ES-I3 (cell line): ENCODE results near the gene QRSL1.

Experiments
- H3K36me3 ChIP-seq: 2 replicates; pipeline ENCODE4 v1.6.1; 2013; ENCODE audit warnings: mild to moderate bottlenecking, low read length, control low read depth, moderate library complexity; ENCODE audit not compliant: insufficient read depth
- H3K4me1 ChIP-seq: 2 replicates; pipeline ENCODE4 v1.6.1; 2013; ENCODE audit warnings: mild to moderate bottlenecking, control low read depth, low read length; ENCODE audit not compliant: insufficient read depth
- H3K9ac ChIP-seq: 2 replicates; pipeline ENCODE4 v1.6.1; 2013; ENCODE audit warnings: low read depth, mild to moderate bottlenecking, low read length, moderate library complexity
- H3K9me3 ChIP-seq: 2 replicates; pipeline ENCODE4 v1.6.1; 2013; ENCODE audit warnings: mild to moderate bottlenecking, low read length, moderate library complexity; ENCODE audit not compliant: control insufficient read depth, insufficient read depth

QRSL1 gene

DNA sequence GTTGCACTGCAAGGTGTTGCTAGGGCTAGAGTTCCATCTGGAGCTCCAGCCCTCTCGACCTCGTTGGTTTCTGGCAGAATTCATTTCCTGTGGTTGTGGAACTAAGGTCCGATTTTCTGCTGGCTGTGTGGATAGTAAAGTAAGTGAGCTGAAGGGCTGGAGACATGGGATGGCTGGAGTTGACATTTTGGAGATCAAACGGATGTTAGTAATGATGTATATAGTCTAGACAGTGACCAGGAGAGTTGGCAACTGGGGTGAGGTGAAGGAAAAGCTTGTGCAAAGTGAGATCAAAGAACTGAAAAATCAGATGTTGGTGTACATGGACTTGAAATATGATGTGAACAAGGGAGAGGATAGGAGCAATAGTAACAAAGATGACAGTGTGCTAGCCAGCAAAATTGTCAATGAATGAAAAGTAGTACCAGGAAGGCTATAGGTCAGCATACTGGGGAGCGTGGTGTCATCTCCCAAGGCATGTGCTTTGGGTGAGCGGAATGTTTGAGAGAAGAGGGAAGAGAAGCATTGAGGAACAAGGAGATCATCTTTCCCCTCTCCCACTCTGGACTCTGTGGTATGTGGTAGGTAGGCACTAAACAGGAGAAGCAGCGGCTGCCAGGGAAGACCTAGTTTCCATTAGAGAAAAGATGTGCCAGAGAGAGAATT, 7.8 kb downstream of the QRSL1 start:
- Histone ChIP-seq H3K9me3 (no peaks in the 10 kb centered on the region), H3K36me3 (no peaks in the 10 kb centered on the region), H3K4me1 (0 out of 2 replicates have a peak, but pooled peaks cover 7% of the 10 kb centered on the region), H3K9ac (no peak overlapping the region)

- H3K4me1 ChIP-seq: 0 out of 2 replicates have a peak, but pooled peaks cover 7% of the 10 kb centered on the region
- H3K9me3 ChIP-seq: no peaks in the 10 kb centered on the region
- H3K9ac ChIP-seq: no peak overlapping the region
- 0 out of 2 replicates have a peak, but pooled peaks cover 2% of the 10 kb centered on the region for H3K36me3 ChIP-seq
Measured at GRCh38 chr6:106637717-106638341, 8.5 kb downstream of the QRSL1 start.

DNA sequence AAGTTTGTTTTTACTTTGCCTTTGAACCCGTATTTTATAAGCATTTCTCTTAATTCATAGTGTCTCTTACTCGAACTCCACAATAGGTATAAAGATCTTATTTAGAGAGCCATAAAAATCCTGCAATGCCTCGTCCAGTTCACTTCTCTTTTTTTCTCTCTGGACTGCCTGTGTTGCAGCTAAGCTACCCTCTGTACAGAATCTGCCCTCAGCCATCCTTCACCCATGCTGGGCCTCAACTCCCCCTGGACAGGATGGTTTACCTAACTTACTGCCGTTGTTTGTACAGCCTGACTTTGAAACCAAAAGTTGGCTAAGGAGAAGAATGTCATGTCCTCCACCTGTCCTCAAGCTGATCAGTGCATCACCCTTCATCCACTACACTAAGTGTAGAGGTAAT, 10.4 kb downstream of the QRSL1 start:
- Histone ChIP-seq H3K4me1 (0 out of 2 replicates have a peak, but pooled peaks cover 7% of the 10 kb centered on the region), H3K9ac (no peak overlapping the region), H3K9me3 (no peaks in the 10 kb centered on the region), H3K36me3 (peaks cover 6% of the 10 kb centered on the region; the same call in 1 of the 2 replicates)

GRCh38 chr6:106642476-106642875, 13.1 kb downstream of the QRSL1 start:
- H3K36me3 ChIP-seq: peaks cover 6% of the 10 kb centered on the region; the same call in 1 of the 2 replicates
- no peaks in the 10 kb centered on the region for H3K4me1 ChIP-seq
- H3K9me3 ChIP-seq: no peaks in the 10 kb centered on the region
- H3K9ac ChIP-seq: no peak overlapping the region

DNA sequence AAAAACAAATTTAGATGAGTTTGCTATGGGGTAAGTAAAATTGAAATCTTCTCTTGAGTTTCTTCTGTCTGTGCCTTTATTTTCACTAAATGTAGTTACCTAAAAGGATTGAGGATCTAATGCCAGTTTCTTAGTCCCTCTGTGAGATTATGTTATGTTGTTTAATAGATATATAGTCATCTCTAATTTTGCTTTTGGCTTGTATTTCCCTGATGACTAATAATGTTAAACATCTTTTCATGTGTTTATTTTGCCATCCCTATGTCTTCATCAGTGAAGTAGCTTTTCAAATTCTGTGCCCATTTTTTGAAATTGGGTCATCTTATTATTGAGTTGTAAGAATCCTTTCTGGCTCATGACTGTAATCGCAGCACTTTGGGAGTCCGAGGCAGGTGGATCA, 13.7 kb downstream of the QRSL1 start:
- Histone ChIP-seq H3K4me1 (no peaks in the 10 kb centered on the region), H3K36me3 (peaks cover 6% of the 10 kb centered on the region; the same call in 1 of the 2 replicates), H3K9me3 (no peaks in the 10 kb centered on the region), H3K9ac (no peak overlapping the region)

GRCh38 chr6:106648651-106649308, 19.4 kb downstream of the QRSL1 start:
- Histone ChIP-seq H3K9ac (no peak overlapping the region), H3K9me3 (no peaks in the 10 kb centered on the region), H3K36me3 (peaks cover 10% of the 10 kb centered on the region), H3K4me1 (no peaks in the 10 kb centered on the region)

GRCh38 chr6:106658469-106658868, 29.1 kb downstream of the QRSL1 start:
- Histone ChIP-seq H3K4me1 (no peaks in the 10 kb centered on the region), H3K9ac (no peak overlapping the region), H3K9me3 (no peaks in the 10 kb centered on the region), H3K36me3 (peaks cover 6% of the 10 kb centered on the region)

- Histone ChIP-seq H3K4me1 (no peaks in the 10 kb centered on the region), H3K36me3 (peaks cover 9% of the 10 kb centered on the region), H3K9me3 (no peaks in the 10 kb centered on the region), H3K9ac (no peak overlapping the region)
Measured at GRCh38 chr6:106659859-106660258, 30.5 kb downstream of the QRSL1 start.

- H3K36me3 ChIP-seq: peaks cover 10% of the 10 kb centered on the region; the same call in 1 of the 2 replicates
Measured at GRCh38 chr6:106662458-106662857, 33.1 kb downstream of the QRSL1 start.

GRCh38 chr6:106666282-106667021, 37.1 kb downstream of the QRSL1 start:
- Histone ChIP-seq H3K4me1 (peaks cover 19% of the 10 kb centered on the region), H3K9ac (no peak overlapping the region), H3K9me3 (no peaks in the 10 kb centered on the region), H3K36me3 (peaks cover 10% of the 10 kb centered on the region; the same call in 1 of the 2 replicates)

More at GRCh38 chr6:106662458-106662857, 33.1 kb downstream of the QRSL1 start:
- Histone ChIP-seq H3K9ac (no peak overlapping the region), H3K9me3 (no peaks in the 10 kb centered on the region), H3K4me1 (peaks cover 11% of the 10 kb centered on the region)

- H3K9ac ChIP-seq: no peak overlapping the region
- H3K4me1 ChIP-seq: peaks cover 23% of the 10 kb centered on the region
Measured at GRCh38 chr6:106667022-106667402, 37.6 kb downstream of the QRSL1 start.

DNA sequence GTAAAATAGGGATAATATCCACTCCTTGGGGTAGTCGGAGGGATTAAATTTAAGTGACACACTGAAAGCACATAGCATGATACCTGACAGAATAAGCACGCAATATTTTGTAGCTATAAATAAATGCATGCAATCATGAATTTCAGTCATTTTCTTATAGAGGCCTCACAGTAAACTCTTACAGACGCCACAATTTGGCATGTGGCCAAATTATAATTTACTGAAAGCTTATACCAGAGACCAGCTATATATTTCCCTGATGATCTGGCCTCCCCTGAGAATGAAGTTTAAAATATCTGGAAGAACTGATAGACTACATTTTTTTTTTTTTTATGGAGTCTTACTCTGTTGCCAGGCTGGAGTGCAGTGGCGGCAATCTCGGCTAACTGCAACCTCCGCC, 40.9 kb downstream of the QRSL1 start:
- Histone ChIP-seq H3K9ac (no peak overlapping the region), H3K4me1 (peaks cover 30% of the 10 kb centered on the region), H3K36me3 (peaks cover 3% of the 10 kb centered on the region; the same call in 1 of the 2 replicates), H3K9me3 (no peaks in the 10 kb centered on the region)

More at GRCh38 chr6:106667022-106667402, 37.6 kb downstream of the QRSL1 start:
- Histone ChIP-seq H3K36me3 (peaks cover 10% of the 10 kb centered on the region; the same call in 1 of the 2 replicates), H3K9me3 (no peaks in the 10 kb centered on the region)

GRCh38 chr6:106671651-106672050, 42.3 kb downstream of the QRSL1 start:
- Histone ChIP-seq H3K9me3 (no peaks in the 10 kb centered on the region), H3K36me3 (no peaks in the 10 kb centered on the region), H3K9ac (no peak overlapping the region), H3K4me1 (peaks cover 26% of the 10 kb centered on the region; the same call in 1 of the 2 replicates)
